Psoas muscle (tissue), 8 donors: ENCODE measurements around the gene SLC43A3. TPM values are rescaled to one million over a fixed set of nuclear protein-coding genes. Genes with fewer than 3 reads are reported as not detected.

Experiments used
- ATAC-seq, 4 donors: fragments of 200-7000 bp; cut with Tn5 transposase; one replicate each; pipeline ENCODE4 v1.9.1; 2020; ENCODE audit warnings: moderate library complexity in 3 of 4, mild to moderate bottlenecking in 2 of 4
- DNase-seq, 2 donors: peaks; one replicate each; pipeline ENCODE4 v3.0.0-alpha.2; 2020
- H3K27ac ChIP-seq: fragments of 200-600 bp; one replicate; pipeline ENCODE4 v1.8.0; 2022
- H3K27me3 ChIP-seq, 3 donors: fragments of 200-600 bp in 1 of 3; one replicate each; pipeline versions ENCODE4 v1.6.1 to v1.8.0; 2013 to 2022; ENCODE audit warnings: low read length in 2 of 3, mild to moderate bottlenecking in 2 of 3, moderate library complexity in 1 of 3; ENCODE audit not compliant: insufficient read depth in 3 of 3
- H3K36me3 ChIP-seq, 2 donors: fragments of 200-600 bp in 1 of 2; one replicate each; pipeline versions ENCODE4 v1.6.1 to v1.8.0; 2013 to 2022; ENCODE audit warnings: low read depth in 1 of 2, mild to moderate bottlenecking in 1 of 2, moderate library complexity in 1 of 2; ENCODE audit not compliant: insufficient read depth in 1 of 2
- H3K4me1 ChIP-seq: fragments of 200-600 bp; one replicate; pipeline ENCODE4 v1.8.0; 2022
- H3K4me3 ChIP-seq: fragments of 200-600 bp; one replicate; pipeline ENCODE4 v1.8.0; 2022; ENCODE audit warnings: mild to moderate bottlenecking
- H3K9me3 ChIP-seq: fragments of 200-600 bp; one replicate; pipeline ENCODE4 v1.8.0; 2022
- CTCF ChIP-seq: fragments of 200-600 bp; IDR thresholded peaks from one replicate; pipeline ENCODE4 v1.8.0; 2022; ENCODE audit warnings: antibody characterized with exemption
- WGBS, 3 donors: extraction: QIAGEN DNeasy Blood & Tissue Kit; methylation state at CpG; one replicate each; pipeline versions ENCODE4 v1.1.6 to v1.1.7; 2013; 5-methylcytosine and 5-hydroxymethylcytosine counted together
- intact Hi-C, 2 donors: fragments of 100-400 bp; cut with DNase I; formaldehyde crosslinking; loops; one replicate each; pipeline versions ENCODE4 v1.11.0 to v1.14.2; 2022
- polyA plus RNA-seq, 3 donors: library from polyadenylated mRNA; stranded (reverse); fragments of 200-250 nt; gene quantifications; one replicate each; pipeline ENCODE4 v1.2.3, GENCODE V29; 2013
- total RNA-seq, 4 donors: library from RNA; stranded (reverse); fragmentation: NEBNext Ultra II Directional in 2 of 4; extraction: Animal tissue kit (Norgen Biotek cat#: 25700) in 2 of 4; gene quantifications; one replicate each; pipeline versions ENCODE4 v1.2.1 to v1.2.4, GENCODE V29; 2021 to 2023
- donor health status: healthy with polysubstance abuse.
- donor health status: DM: no; HTN: no; CAD: no; lungs with moderate emphysema.
- donor health status: Bipolar disorder and iron deficiency.
- donor health status: healthy.
- donor health status: DM: yes; HTN: yes; CAD: no.
- donor health status: DM: no; HTN: no; CAD: no.
- donor health status: DM: no; HTN: no; CAD: no.
- donor health status: DM: yes; HTN: yes; CAD: no.

SLC43A3 gene
- total and polyA plus RNA-seq, 7 donors, result 5.8 to 18.8 (median 14.7) TPM

GRCh38 chr11:57392066-57392762, 34.7 kb downstream of the SLC43A3 start:
- DNase-seq (no peak), ATAC-seq (no peak)
- 77 to 93% (median 81%) methylated on average over 8 of the region's 8 CpGs for WGBS, 3 donors
- Histone ChIP-seq H3K27ac (no peak overlapping the region), H3K9me3 (no peaks in the 10 kb centered on the region), H3K4me3 (no peak overlapping the region), H3K27me3 (peaks cover 0 to 3% (median 2%) of the 10 kb centered on the region in 3 donors), H3K4me1 (no peaks in the 10 kb centered on the region), H3K36me3 (no peaks in the 10 kb centered on the region)
- no peak for TF ChIP-seq CTCF
- intact Hi-C loops, result no loop called here

- 48 to 75% (median 58%) methylated on average over 2 of the region's 2 CpGs for WGBS, 3 donors
- H3K4me3 ChIP-seq, result no peak overlapping the region
- no peak for ATAC-seq
Observed at GRCh38 chr11:57391539-57391938, 35.4 kb downstream of the SLC43A3 start.

GRCh38 chr11:57391111-57391510, 35.8 kb downstream of the SLC43A3 start:
- Histone ChIP-seq H3K36me3 (no peaks in the 10 kb centered on the region), H3K27me3 (peaks cover 0 to 2% (median 0%) of the 10 kb centered on the region in 3 donors), H3K4me3 (no peak overlapping the region), H3K27ac (no peak overlapping the region), H3K9me3 (no peaks in the 10 kb centered on the region), H3K4me1 (peaks cover 6% of the 10 kb centered on the region)
- intact Hi-C loops, result no loop called here
- ATAC-seq (no peak), DNase-seq (no peak)
- TF ChIP-seq CTCF, result no peak
- 78 to 91% (median 91%) methylated on average over 3 of the region's 3 CpGs for WGBS, 3 donors

More at GRCh38 chr11:57391539-57391938, 35.4 kb downstream of the SLC43A3 start:
- Histone ChIP-seq H3K36me3 (no peaks in the 10 kb centered on the region), H3K4me1 (peaks cover 2% of the 10 kb centered on the region), H3K27me3 (peaks cover 0 to 3% (median 2%) of the 10 kb centered on the region in 3 donors), H3K27ac (no peak overlapping the region), H3K9me3 (no peaks in the 10 kb centered on the region)
- DNase-seq, result no peak
- intact Hi-C loops, result no loop called here
- TF ChIP-seq CTCF, result no peak

GRCh38 chr11:57390535-57390934, 36.4 kb downstream of the SLC43A3 start, which contains the start of gene PRG2:
PRG2 (minus strand) TSS chr11:57390650; CDS start chr11:57389944, 706 bp downstream.
- H3K27ac ChIP-seq, result no peak within 1 kb of the TSS

More at GRCh38 chr11:57390535-57390934, 36.4 kb downstream of the SLC43A3 start, which contains the start of gene PRG2:
- ATAC-seq (no peak), DNase-seq (no peak)
- peaks cover 10% of the 10 kb centered on the region for H3K4me1 ChIP-seq
- intact Hi-C loops, result no loop called here
- WGBS, 3 donors, result 58 to 75% (median 66%) methylated on average over 2 of the region's 2 CpGs
- H3K9me3 ChIP-seq, result no peaks in the 10 kb centered on the region
- no peak within 1 kb of the TSS for H3K4me3 ChIP-seq
- no peak for TF ChIP-seq CTCF
- peaks cover 0 to 2% (median 0%) of the 10 kb centered on the region in 3 donors for H3K27me3 ChIP-seq
- no peaks in the 10 kb centered on the region for H3K36me3 ChIP-seq
